GM04504 (cell line): ENCODE measurements around the gene SLC6A20.
"Not testable (repeated sequence)": the region's sequence is repeated elsewhere in the genome, so short reads cannot be mapped to it uniquely, and the experiment has no call there.

Experiments
- DNase-seq: peaks from one replicate; pipeline ENCODE4 v3.0.0-alpha.2; 2012; ENCODE audit warnings: low read depth

SLC6A20 gene

GRCh38 chr3:45758871-45759270, 37.5 kb downstream of the SLC6A20 start:
- no peak for DNase-seq

- not testable (repeated sequence) for DNase-seq
Measured at GRCh38 chr3:45757141-45757540, 39.2 kb downstream of the SLC6A20 start.

- DNase-seq = no peak
Measured at GRCh38 chr3:45756055-45756454, 40.3 kb downstream of the SLC6A20 start.

GRCh38 chr3:45754461-45754860, 41.9 kb downstream of the SLC6A20 start:
- no peak for DNase-seq

- no peak for DNase-seq
Measured at GRCh38 chr3:45753095-45753494, 43.2 kb downstream of the SLC6A20 start.

DNA sequence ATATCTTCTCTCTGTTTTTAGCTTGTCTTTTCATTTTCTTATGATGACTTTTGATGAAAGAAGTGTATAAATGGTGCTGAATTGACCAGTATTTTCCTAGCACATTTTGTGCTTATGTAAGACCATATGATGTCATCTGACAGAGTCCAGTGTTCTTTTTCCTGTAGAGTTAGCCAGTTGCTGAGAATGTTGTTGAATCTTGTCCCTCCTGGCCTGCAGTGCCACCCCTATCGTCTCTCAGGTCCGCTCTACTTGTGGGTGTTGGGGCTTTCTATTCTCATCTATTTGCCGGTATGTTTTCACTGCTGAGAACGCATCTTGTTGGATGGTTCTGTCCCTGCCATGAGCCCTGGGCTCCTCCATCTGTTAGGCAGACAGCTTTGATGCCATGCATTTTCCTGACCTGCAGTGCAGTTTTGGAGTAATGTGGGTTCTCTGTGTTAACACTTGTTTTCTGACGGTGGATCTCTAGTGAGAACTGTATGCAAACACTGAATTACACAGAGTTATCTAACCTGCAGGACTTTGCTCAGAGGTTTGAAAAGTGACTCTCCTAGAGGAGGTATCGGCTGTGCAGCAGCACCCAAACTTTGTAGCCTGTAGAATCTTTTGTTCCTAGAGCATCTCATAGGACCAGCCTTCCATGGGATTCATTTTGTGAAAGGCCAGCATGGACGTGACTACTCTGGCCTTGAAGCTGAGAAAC, 44.6 kb downstream of the SLC6A20 start:
- DNase-seq = no peak

GRCh38 chr3:45749880-45750279, 46.5 kb downstream of the SLC6A20 start:
- DNase-seq = no peak

GRCh38 chr3:45749036-45749600, 47.2 kb downstream of the SLC6A20 start:
- DNase-seq = not testable (repeated sequence)

GRCh38 chr3:45748068-45748467, 48.3 kb downstream of the SLC6A20 start:
- DNase-seq = no peak

DNA sequence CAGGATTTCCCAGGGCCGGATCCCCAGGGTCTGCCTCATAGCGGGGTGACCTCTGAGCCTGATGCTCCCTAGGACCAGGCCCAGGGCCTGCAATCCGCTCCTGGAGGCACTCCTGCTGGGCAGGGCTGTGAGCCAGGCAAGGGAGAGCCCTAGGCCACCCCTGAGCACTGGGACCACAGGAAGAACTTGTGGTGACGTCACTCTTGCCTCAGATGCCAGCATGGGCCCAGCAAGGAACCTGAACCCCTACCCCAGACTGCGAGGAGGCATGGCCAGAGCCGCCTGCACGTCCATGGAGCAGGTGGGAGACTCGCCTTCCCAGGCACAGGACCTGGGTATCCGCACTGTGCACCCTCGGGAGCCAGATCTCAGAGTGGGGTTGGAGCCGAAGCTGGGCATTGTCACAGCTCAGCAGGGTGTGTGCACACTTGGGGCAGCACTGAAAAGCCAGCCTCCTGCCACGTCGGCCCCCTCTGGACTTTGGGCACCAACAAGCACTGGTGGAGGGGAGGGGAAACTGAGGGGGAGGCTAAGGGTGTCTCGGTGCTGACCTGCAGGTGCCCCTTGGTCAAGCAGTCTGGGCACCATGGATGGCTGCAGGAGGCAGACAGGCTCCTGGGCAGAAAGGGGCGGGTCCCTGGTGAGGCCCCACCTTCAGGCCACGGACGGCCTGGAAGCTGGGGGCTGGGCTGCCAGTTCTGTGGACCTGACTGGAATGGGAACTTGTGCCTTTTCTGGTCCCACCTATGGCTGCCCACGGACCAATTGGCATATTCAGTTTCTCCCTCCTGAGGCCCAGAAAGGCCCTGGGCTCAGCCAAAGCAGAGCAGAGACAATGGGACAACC, 49.3 kb downstream of the SLC6A20 start:
- no peak for DNase-seq

- no peak for DNase-seq
Measured at GRCh38 chr3:45746165-45746776, 50.1 kb downstream of the SLC6A20 start.

GRCh38 chr3:45742461-45743089, 53.8 kb downstream of the SLC6A20 start:
- no peak for DNase-seq

GRCh38 chr3:45741742-45742460, 54.4 kb downstream of the SLC6A20 start:
- no peak for DNase-seq

GRCh38 chr3:45741247-45741646, 55.1 kb downstream of the SLC6A20 start:
- DNase-seq = no peak

- no peak for DNase-seq
Measured at GRCh38 chr3:45739991-45740390, 56.3 kb downstream of the SLC6A20 start.

- DNase-seq = no peak
Measured at GRCh38 chr3:45737234-45737633, 59.1 kb downstream of the SLC6A20 start.

DNA sequence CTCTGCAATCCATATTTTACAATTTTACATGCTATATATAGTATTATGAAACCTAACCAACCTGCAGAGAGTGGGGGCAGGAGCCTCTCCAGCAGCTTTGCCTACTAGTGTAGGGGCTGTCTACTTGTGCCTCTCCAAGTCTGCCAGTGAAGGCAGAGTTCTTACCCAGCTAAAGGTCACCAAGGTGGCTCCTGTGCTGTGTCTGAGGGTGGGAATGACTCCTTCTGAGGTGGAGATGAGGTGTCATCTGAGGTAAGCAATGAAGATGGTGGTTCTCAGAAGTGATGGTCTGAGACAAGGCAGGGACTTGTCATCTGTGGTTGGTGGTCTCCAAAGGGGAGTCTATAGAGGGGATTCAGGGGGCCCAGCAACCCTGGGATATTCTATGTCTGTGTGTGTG, 59.6 kb downstream of the SLC6A20 start:
- DNase-seq = no peak

GRCh38 chr3:45730409-45731154, 65.8 kb downstream of the SLC6A20 start:
- no peak for DNase-seq

GRCh38 chr3:45729614-45730013, 66.7 kb downstream of the SLC6A20 start:
- no peak for DNase-seq

DNA sequence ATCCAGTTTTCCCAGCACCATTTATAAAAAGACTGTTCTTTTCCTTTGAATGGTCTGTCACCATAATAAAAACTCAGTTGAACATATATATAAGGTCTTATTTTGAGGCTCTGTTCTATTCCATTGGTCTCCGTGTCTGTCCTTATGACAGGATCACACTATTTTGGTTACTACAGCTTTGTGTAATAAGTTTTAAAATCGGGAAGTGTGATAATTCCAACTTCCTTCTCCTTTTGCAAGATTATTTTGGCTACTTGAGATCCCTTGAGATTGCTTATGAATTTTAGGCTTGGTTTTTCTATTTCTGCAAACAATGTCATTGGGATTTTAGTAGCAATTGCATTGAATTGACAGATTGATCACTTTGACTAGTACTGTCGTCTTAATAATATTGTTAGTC, 71.4 kb downstream of the SLC6A20 start:
- no peak for DNase-seq
